Ishikawa (cell line): ENCODE data around the gene AKR7A2.

Experiments used
- CEBPB ChIP-seq: IDR thresholded peaks from 2 replicates; pipeline ENCODE4 v1.6.1; 2012
- EGR1 ChIP-seq: IDR thresholded peaks from 2 replicates; pipeline ENCODE4 v1.6.1; 2012
- NFIC ChIP-seq: IDR thresholded peaks from 2 replicates; pipeline ENCODE4 v1.6.1; 2012

DNA sequence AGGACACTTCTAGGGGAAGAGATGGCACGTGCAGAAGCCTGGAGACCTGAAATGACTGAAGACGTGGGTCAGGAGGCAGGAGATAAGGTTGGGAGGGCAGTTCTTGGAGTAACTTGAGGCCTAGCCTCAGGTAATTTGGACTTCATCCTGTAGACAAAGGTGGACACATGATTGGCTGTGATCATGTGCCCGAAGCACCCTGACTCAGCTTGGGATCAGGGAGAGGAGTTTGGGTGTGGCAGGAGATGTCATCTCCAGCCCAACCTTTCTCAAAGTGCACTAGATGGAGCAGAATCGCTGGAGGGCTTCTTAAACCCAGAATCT is 1.7 kb upstream of the AKR7A2 start:
- no peak for TF ChIP-seq CEBPB
- no peak for TF ChIP-seq NFIC
- no peak for TF ChIP-seq EGR1
